K562 (cell line): ENCODE measurements around the gene LDLRAD3. TPM values are rescaled to one million over a fixed set of nuclear protein-coding genes. Genes with fewer than 3 reads are reported as not detected.

Experiments
- ATAC-seq: fragments of 200-7000 bp; cut with Tn5 transposase; 3 replicates; pipeline ENCODE4 v1.9.1; 2020; ENCODE audit warnings: moderate library complexity
- BruUV-seq: library from RNA; stranded (reverse); fragments of 400-500 nt; replicated peaks from 2 replicates; lab custom pipeline; 2021; lab: Mats Ljungman, UMichigan
- CTCF ChIA-PET: fragments of 300-600 bp; formaldehyde crosslinking; extraction: SDS; loops from one replicate; lab custom pipeline; 2021; ENCODE audit warnings: low intra/inter-chr PET ratio; lab: Yijun Ruan, JAX
- POLR2A ChIA-PET: fragments of 300-600, 350-650 bp; sonication (Branson Sonifier 250); formaldehyde crosslinking; extraction: SDS; loops from one replicate; lab custom pipeline; 2021; ENCODE audit warnings: antibody characterized with exemption, inconsistent platforms; lab: Yijun Ruan, JAX
- DNase-seq, 4 experiments: peaks; one replicate each; pipeline versions ENCODE4 v3.0.0 to v3.0.0-alpha.2; 2011 to 2018; ENCODE audit warnings: low spot score in 3 of 4, mixed read lengths in 3 of 4; ENCODE audit errors: extremely low read depth in 1 of 4
- FAIRE-seq: peaks from 2 replicates; lab custom pipeline; 2011; peaks lifted over from hg19 to GRCh38; lab: Jason Lieb, UNC
- H2AFZ ChIP-seq: 2 replicates; pipeline ENCODE4 v1.6.0; 2011; ENCODE audit warnings: low read depth, low read length, control low read depth, inconsistent platforms
- H3K27ac ChIP-seq: fragments of 200-600 bp; 3 replicates; pipeline ENCODE4 v1.8.0; 2011; ENCODE audit warnings: low read depth, mild to moderate bottlenecking, control low read depth, inconsistent platforms, low read length, moderate library complexity, mixed read lengths; ENCODE audit errors: extremely low read depth
- H3K27me3 ChIP-seq, 2 experiments: fragments of 300-600 bp in 1 of 2; 2 replicates in 1 of 2; 3 replicates in 1 of 2; pipeline versions ENCODE4 v1.6.0 to v1.8.0; 2011; ENCODE audit warnings: inconsistent platforms in 2 of 2, low read length in 2 of 2, mild to moderate bottlenecking in 1 of 2, mixed read lengths in 1 of 2, moderate library complexity in 1 of 2; ENCODE audit not compliant: control insufficient read depth in 2 of 2, insufficient read depth in 2 of 2
- H3K36me3 ChIP-seq: fragments of 300-600 bp; 3 replicates; pipeline ENCODE4 v1.8.0; 2011; ENCODE audit warnings: mild to moderate bottlenecking, low read length, inconsistent platforms; ENCODE audit not compliant: control insufficient read depth, insufficient read depth
- H3K4me1 ChIP-seq, 2 experiments: fragments of 200-600 bp in 1 of 2; replicated peaks in 1 of 2; 2 replicates in 1 of 2; 3 replicates in 1 of 2; pipeline versions ENCODE4 v1.5.1 to v1.8.0; 2011; ENCODE audit warnings: inconsistent platforms in 2 of 2, low read length in 2 of 2, mild to moderate bottlenecking in 1 of 2, mixed read lengths in 1 of 2, moderate library complexity in 1 of 2; ENCODE audit not compliant: control insufficient read depth in 2 of 2, insufficient read depth in 2 of 2
- H3K4me2 ChIP-seq: 2 replicates; pipeline ENCODE4 v1.6.1; 2011; ENCODE audit warnings: low read length, control low read depth, inconsistent platforms, mixed read lengths; ENCODE audit not compliant: insufficient read depth
- H3K4me3 ChIP-seq: fragments of 200-600 bp; sonication (generic), shearing (Covaris generic); 2 replicates; pipeline ENCODE4 v1.5.1; 2016; ENCODE audit warnings: control low read depth, inconsistent platforms
- H3K79me2 ChIP-seq: fragments of 200-600 bp; 3 replicates; pipeline ENCODE4 v1.8.0; 2011; ENCODE audit warnings: low read length, inconsistent platforms; ENCODE audit not compliant: control insufficient read depth, insufficient read depth
- H3K9ac ChIP-seq, 2 experiments: 2 replicates each; pipeline versions ENCODE4 v1.6.0 to v1.6.1; 2011; ENCODE audit warnings: low read depth in 2 of 2, low read length in 2 of 2, control low read depth in 1 of 2, inconsistent platforms in 1 of 2, mild to moderate bottlenecking in 1 of 2, mixed read lengths in 1 of 2; ENCODE audit not compliant: insufficient read depth in 1 of 2
- H3K9me1 ChIP-seq: one replicate; pipeline ENCODE4 v1.6.0; 2011; ENCODE audit warnings: inconsistent platforms, mild to moderate bottlenecking, low read length, moderate library complexity; ENCODE audit not compliant: control insufficient read depth, insufficient read depth
- H3K9me3 ChIP-seq: replicated peaks from 2 replicates; pipeline ENCODE4 v1.5.1; 2011; ENCODE audit warnings: low read depth, low read length, inconsistent platforms; ENCODE audit not compliant: control insufficient read depth, insufficient read depth
- H4K20me1 ChIP-seq: replicated peaks from 2 replicates; pipeline ENCODE4 v1.6.1; 2011; ENCODE audit warnings: low read length, inconsistent platforms, mixed read lengths; ENCODE audit not compliant: control insufficient read depth, insufficient read depth
- CBX2 ChIP-seq: fragments of 200-600 bp; sonication (generic); IDR thresholded peaks from one replicate; pipeline ENCODE4 v1.6.1; 2012; ENCODE audit warnings: mild to moderate bottlenecking, low read length, inconsistent platforms; ENCODE audit not compliant: insufficient read depth, poor library complexity, severe bottlenecking
- KDM2B ChIP-seq: fragments of 250-450 bp; sonication (Bioruptor Pico); IDR thresholded peaks from 2 replicates; pipeline ENCODE4 v1.8.0; 2021; ENCODE audit warnings: mild to moderate bottlenecking, moderate library complexity
- NFRKB ChIP-seq: fragments of 450-650 bp; IDR thresholded peaks from 2 replicates; pipeline ENCODE4 v1.6.1; 2016; ENCODE audit warnings: low read depth
- NR2C1 ChIP-seq, 2 experiments: fragments of 450-650 bp; IDR thresholded peaks; 2 replicates each; pipeline ENCODE4 v1.6.1; 2017; ENCODE audit warnings: mild to moderate bottlenecking in 2 of 2, antibody characterized with exemption in 1 of 2, inconsistent platforms in 1 of 2, missing compliant biosample characterization in 1 of 2, missing genetic modification characterization in 1 of 2
- OTX1 ChIP-seq: fragments of 450-650 bp; formaldehyde crosslinking; IDR thresholded peaks from 2 replicates; pipeline ENCODE4 v1.4.0; 2022; ENCODE audit warnings: mild to moderate bottlenecking
- SAFB ChIP-seq: fragments of 200-400 bp; formaldehyde crosslinking; IDR thresholded peaks from 2 replicates; pipeline ENCODE4 v1.6.1; 2017; ENCODE audit warnings: low read depth, low read length, borderline replicate concordance
- SMAD1 ChIP-seq: fragments of 150-350 bp; IDR thresholded peaks from 2 replicates; pipeline ENCODE4 v1.6.1; 2014; ENCODE audit warnings: low read length, low read depth; ENCODE audit not compliant: partially characterized antibody
- SMAD3 ChIP-seq: fragments of 450-650 bp; formaldehyde crosslinking; conservative IDR thresholded peaks from 2 replicates; pipeline ENCODE4 v1.4.0; 2020; ENCODE audit warnings: mild to moderate bottlenecking
- STAT6 ChIP-seq: sonication (generic); formaldehyde crosslinking; IDR thresholded peaks from 2 replicates; pipeline ENCODE4 v1.8.1; 2023; ENCODE audit warnings: mild to moderate bottlenecking, missing genetic modification reagents
- TSHZ1 ChIP-seq: fragments of 250-450 bp; sonication (Bioruptor Pico); IDR thresholded peaks from 2 replicates; pipeline ENCODE4 v1.4.0; 2020; ENCODE audit warnings: mild to moderate bottlenecking, moderate library complexity
- ZNF592 ChIP-seq: fragments of 450-650 bp; IDR thresholded peaks from 2 replicates; pipeline ENCODE4 v1.6.1; 2017; ENCODE audit warnings: antibody characterized with exemption, mild to moderate bottlenecking
- WGBS: fragments of 100-300 bp; shearing (Covaris generic); methylation state at CpG from one replicate; pipeline ENCODE4 v1.1.6; 2016; ENCODE audit warnings: low coverage, mixed read lengths; ENCODE audit not compliant: insufficient coverage; ENCODE audit errors: missing lambda C conversion rate; 5-methylcytosine and 5-hydroxymethylcytosine counted together
- in situ Hi-C: fragments of 300-500 bp; cut with MboI; formaldehyde crosslinking; loops from 4 replicates; pipeline ENCODE4 v1.15.0; 2018; ENCODE audit warnings: inconsistent platforms, mixed read lengths
- intact Hi-C: fragments of 100-400 bp; cut with micrococcal nuclease; formaldehyde crosslinking; loops from 2 replicates; pipeline ENCODE4 v1.14.2; 2022
- polyA plus RNA-seq, 8 experiments: library from polyadenylated mRNA; depleted of rRNA in 4 of 8; stranded (reverse) in 5 of 8; unstranded in 3 of 8; fragments of >200 nt; fragmentation: Nextera tagmentation in 2 of 8; fragmentation: Illumina TruSeq in 1 of 8; extraction: Ambion mirVana in 2 of 8; extraction: Trizol in 1 of 8; gene quantifications; 2 replicates each; pipeline versions ENCODE4 v1.2.1 to v1.2.3, GENCODE V29; 2011 to 2014; ENCODE audit warnings: inconsistent platforms in 1 of 8, missing spikeins in 1 of 8
- total RNA-seq, 7 experiments: library from RNA; depleted of rRNA in 6 of 7; stranded (reverse); fragments of >200 nt in 6 of 7; fragmentation: Illumina TruSeq in 2 of 7; extraction: Trizol in 2 of 7; gene quantifications; 2 replicates each; pipeline versions ENCODE4 v1.2.1 to v1.2.3, GENCODE V29; 2011 to 2021; ENCODE audit warnings: low replicate concordance in 1 of 7

LDLRAD3 gene
- total and polyA plus RNA-seq, 9 of the 15 experiments (the other 6 are each of a cell fraction or from before 2014, with no cell fraction given): 0.73 to 7.2 (median 3.5) TPM

GRCh38 chr11:36046932-36047331 lies 103.1 kb downstream of the LDLRAD3 start:
- CTCF ChIA-PET: no interaction called here
- H3K9ac ChIP-seq: no peak overlapping the region
- no peak overlapping the region for H2AFZ ChIP-seq
- WGBS: 36% methylated on average over 1 of the region's 1 CpG
- H3K4me2 ChIP-seq: no peak overlapping the region
- H3K27ac ChIP-seq: no peak overlapping the region
- H3K79me2 ChIP-seq: no peaks in the 10 kb centered on the region
- intact Hi-C loops: no loop called here
- no peaks in the 10 kb centered on the region for H3K36me3 ChIP-seq
- H3K9me3 ChIP-seq: no peaks in the 10 kb centered on the region
- H4K20me1 ChIP-seq: no peaks in the 10 kb centered on the region
- no peaks in the 10 kb centered on the region for H3K9me1 ChIP-seq
- no TSS peak for BruUV-seq
- no peak for FAIRE-seq
- peaks cover 0 to 5% of the 10 kb centered on the region in 2 experiments; a peak in 2 of 5 replicates for H3K4me1 ChIP-seq
- in situ Hi-C loops: no loop called here
- POLR2A ChIA-PET: no interaction called here
- H3K27me3 ChIP-seq: no peaks in the 10 kb centered on the region
- DNase-seq: no peak
- H3K4me3 ChIP-seq: no peak overlapping the region
- ATAC-seq: no peak
- TF ChIP-seq STAT6 (CRISPR knock-in tag) (no peak), NFRKB (no peak), SAFB (no peak), SMAD3 (CRISPR knock-in tag) (no peak), SMAD1 (no peak), NR2C1 (IDR thresholded peaks at IDR 0.05) (no peak), NR2C1 (tag; IDR thresholded peaks at IDR 0.05) (no peak), TSHZ1 (CRISPR knock-in tag) (no peak), OTX1 (no peak), ZNF592 (no peak), CBX2 (no peak), KDM2B (CRISPR knock-in tag) (no peak)
